Parathyroid adenoma (tissue), 2 donors: ENCODE results near the gene SRBD1.
A peak's percentile ranks its signal among the peaks of the same experiment; 100 is the strongest.

Source experiments
- H2AFZ ChIP-seq: fragments of 300-600 bp; sonication (generic); one replicate; pipeline ENCODE4 v1.7.0; 2017; ENCODE audit warnings: antibody characterized with exemption, mild to moderate bottlenecking
- H3K27ac ChIP-seq: fragments of 300-600 bp; sonication (generic); one replicate; pipeline ENCODE4 v1.7.0; 2017
- H3K27me3 ChIP-seq: fragments of 300-600 bp; sonication (generic); one replicate; pipeline ENCODE4 v1.7.0; 2017; ENCODE audit warnings: low read length; ENCODE audit not compliant: control insufficient read depth, insufficient read depth
- H3K36me3 ChIP-seq: fragments of 300-600 bp; sonication (generic); one replicate; pipeline ENCODE4 v1.7.0; 2017; ENCODE audit warnings: low read length; ENCODE audit not compliant: control insufficient read depth, insufficient read depth
- H3K4me1 ChIP-seq: fragments of 300-600 bp; sonication (generic); one replicate; pipeline ENCODE4 v1.7.0; 2017; ENCODE audit warnings: control low read depth
- H3K4me2 ChIP-seq: fragments of 300-600 bp; sonication (generic); one replicate; pipeline ENCODE4 v1.7.0; 2017; ENCODE audit warnings: low read length
- H3K4me3 ChIP-seq: fragments of 300-600 bp; sonication (generic); one replicate; pipeline ENCODE4 v1.7.0; 2017; ENCODE audit warnings: low read depth, low read length
- H3K79me2 ChIP-seq: fragments of 300-600 bp; sonication (generic); one replicate; pipeline ENCODE4 v1.7.0; 2017; ENCODE audit warnings: control low read depth
- H3K9ac ChIP-seq: fragments of 300-600 bp; sonication (generic); one replicate; pipeline ENCODE4 v1.7.0; 2017; ENCODE audit warnings: mild to moderate bottlenecking
- H3K9me3 ChIP-seq: fragments of 300-600 bp; sonication (generic); one replicate; pipeline ENCODE4 v1.7.0; 2017; ENCODE audit warnings: low read length; ENCODE audit not compliant: control insufficient read depth
- CTCF ChIP-seq: fragments of 300-600 bp; sonication (generic); IDR thresholded peaks from one replicate; pipeline ENCODE4 v1.7.0; 2017; ENCODE audit warnings: antibody characterized with exemption, mild to moderate bottlenecking
- donor health status: primary hyperparathyroidism.

The SRBD1 gene

GRCh38 chr2:45649462-45649857 lies 38.4 kb upstream of the SRBD1 start:
- peak overlapping the region; percentile 85 for H3K9ac ChIP-seq
- TF ChIP-seq CTCF: no peak

GRCh38 chr2:45648636-45649035 lies 37.6 kb upstream of the SRBD1 start:
- peaks cover 17% of the 10 kb centered on the region for H3K4me1 ChIP-seq
- H3K27me3 ChIP-seq: no peaks in the 10 kb centered on the region
- no peak overlapping the region for H2AFZ ChIP-seq
- peak overlapping the region; percentile 20 for H3K4me2 ChIP-seq
- H3K4me3 ChIP-seq: no peak overlapping the region
- H3K9me3 ChIP-seq: no peaks in the 10 kb centered on the region
- H3K9ac ChIP-seq: no peak overlapping the region
- H3K27ac ChIP-seq: peak overlapping the region; percentile 98
- peaks cover 12% of the 10 kb centered on the region for H3K79me2 ChIP-seq
- TF ChIP-seq CTCF: no peak
- no peaks in the 10 kb centered on the region for H3K36me3 ChIP-seq

More at GRCh38 chr2:45649462-45649857, 38.4 kb upstream of the SRBD1 start:
- H3K9me3 ChIP-seq: no peaks in the 10 kb centered on the region
- H3K36me3 ChIP-seq: no peaks in the 10 kb centered on the region
- H3K27me3 ChIP-seq: no peaks in the 10 kb centered on the region
- H2AFZ ChIP-seq: peak overlapping the region; percentile 100
- peak overlapping the region; percentile 95 for H3K4me3 ChIP-seq
- H3K27ac ChIP-seq: peak overlapping the region; percentile 98
- H3K4me2 ChIP-seq: peak overlapping the region; percentile 100
- H3K79me2 ChIP-seq: peaks cover 20% of the 10 kb centered on the region
- H3K4me1 ChIP-seq: peaks cover 20% of the 10 kb centered on the region

- H3K27me3 ChIP-seq: no peaks in the 10 kb centered on the region
- H3K4me1 ChIP-seq: peaks cover 15% of the 10 kb centered on the region
- H3K4me2 ChIP-seq: no peak overlapping the region
- TF ChIP-seq CTCF: no peak
- no peak overlapping the region for H2AFZ ChIP-seq
- peak overlapping the region; percentile 98 for H3K27ac ChIP-seq
- no peak overlapping the region for H3K9ac ChIP-seq
- no peaks in the 10 kb centered on the region for H3K36me3 ChIP-seq
- peaks cover 12% of the 10 kb centered on the region for H3K79me2 ChIP-seq
- no peaks in the 10 kb centered on the region for H3K9me3 ChIP-seq
- H3K4me3 ChIP-seq: no peak overlapping the region
Measured at GRCh38 chr2:45647986-45648520, 37.0 kb upstream of the SRBD1 start.

GRCh38 chr2:45647356-45647755 lies 36.3 kb upstream of the SRBD1 start:
- no peaks in the 10 kb centered on the region for H3K9me3 ChIP-seq
- H3K4me2 ChIP-seq: no peak overlapping the region
- TF ChIP-seq CTCF: no peak
- H3K4me3 ChIP-seq: no peak overlapping the region
- no peak overlapping the region for H3K9ac ChIP-seq
- H3K4me1 ChIP-seq: peaks cover 12% of the 10 kb centered on the region
- H2AFZ ChIP-seq: no peak overlapping the region
- H3K27me3 ChIP-seq: no peaks in the 10 kb centered on the region
- H3K79me2 ChIP-seq: peaks cover 6% of the 10 kb centered on the region
- H3K36me3 ChIP-seq: no peaks in the 10 kb centered on the region
- H3K27ac ChIP-seq: no peak overlapping the region

- Histone ChIP-seq H3K9ac (no peak overlapping the region), H3K4me1 (peaks cover 12% of the 10 kb centered on the region), H3K79me2 (peaks cover 3% of the 10 kb centered on the region), H3K4me2 (no peak overlapping the region), H3K4me3 (no peak overlapping the region), H3K9me3 (no peaks in the 10 kb centered on the region), H2AFZ (no peak overlapping the region), H3K36me3 (no peaks in the 10 kb centered on the region), H3K27ac (no peak overlapping the region), H3K27me3 (no peaks in the 10 kb centered on the region)
- TF ChIP-seq CTCF: no peak
Measured at GRCh38 chr2:45646289-45646688, 35.2 kb upstream of the SRBD1 start.
